Suprapubic skin (tissue), 4 donors: Measurements from ENCODE around the gene AKAP13.

Experiments used
- CTCF ChIP-seq, 2 donors: fragments of 200-600 bp in 1 of 2; fragments of 450-650 bp in 1 of 2; sonication (generic) in 1 of 2; IDR thresholded peaks; one replicate each; pipeline ENCODE4 v1.5.1; 2016 to 2019; ENCODE audit warnings: antibody characterized with exemption in 2 of 2, mild to moderate bottlenecking in 1 of 2, moderate library complexity in 1 of 2
- POLR2A ChIP-seq, 2 donors: fragments of 450-650 bp; IDR thresholded peaks; one replicate each; pipeline ENCODE4 v1.6.1; 2017; ENCODE audit warnings: antibody characterized with exemption in 2 of 2, mild to moderate bottlenecking in 2 of 2, moderate library complexity in 2 of 2
- POLR2AphosphoS5 ChIP-seq, 3 donors: sonication (generic); formaldehyde crosslinking; IDR thresholded peaks; one replicate each; pipeline ENCODE4 v1.6.1; 2017; ENCODE audit warnings: antibody characterized with exemption in 3 of 3

GRCh38 chr15:85625856-85626255, 245.5 kb downstream of the AKAP13 start:
- no peak for TF ChIP-seq CTCF (IDR thresholded peaks at IDR 0.05)
- no peak for TF ChIP-seq POLR2AphosphoS5 (IDR thresholded peaks at IDR 0.05)
- no peak for TF ChIP-seq POLR2A (IDR thresholded peaks at IDR 0.05)
